GM11168 (cell line): ENCODE results near the gene CRYBB1.

Experiments
- in situ Hi-C: fragments of 300-500 bp; cut with MboI; formaldehyde crosslinking; loops from one replicate; pipeline ENCODE4 v1.12.0; 2022; ENCODE audit warnings: low sequenced_read_pairs; ENCODE audit not compliant: unreplicated experiment

The CRYBB1 gene

GRCh38 chr22:26610072-26610958 lies 7.5 kb downstream of the CRYBB1 start:
- in situ Hi-C loops, result no loop called here

GRCh38 chr22:26609287-26609686 lies 8.5 kb downstream of the CRYBB1 start:
- in situ Hi-C loops, result no loop called here

- in situ Hi-C loops, result no loop called here
Observed at GRCh38 chr22:26608129-26608528, 9.7 kb downstream of the CRYBB1 start.

- in situ Hi-C loops, result no loop called here
Observed at GRCh38 chr22:26606611-26607010, 11.2 kb downstream of the CRYBB1 start.

- in situ Hi-C loops, result no loop called here
Observed at GRCh38 chr22:26604368-26604767, 13.5 kb downstream of the CRYBB1 start.

GRCh38 chr22:26602127-26602526 lies 15.7 kb downstream of the CRYBB1 start:
- in situ Hi-C loops, result no loop called here

- in situ Hi-C loops, result no loop called here
Observed at GRCh38 chr22:26601726-26602125, 16.1 kb downstream of the CRYBB1 start.

GRCh38 chr22:26599505-26599904 lies 18.3 kb downstream of the CRYBB1 start:
- in situ Hi-C loops, result no loop called here

- in situ Hi-C loops, result no loop called here
Observed at GRCh38 chr22:26597480-26597879, 20.3 kb downstream of the CRYBB1 start.

GRCh38 chr22:26597026-26597425 lies 20.8 kb downstream of the CRYBB1 start:
- in situ Hi-C loops, result no loop called here

GRCh38 chr22:26593763-26594162 lies 24.1 kb downstream of the CRYBB1 start:
- in situ Hi-C loops, result no loop called here

- in situ Hi-C loops, result no loop called here
Observed at GRCh38 chr22:26592421-26592891, 25.4 kb downstream of the CRYBB1 start.

- in situ Hi-C loops, result no loop called here
Observed at GRCh38 chr22:26589845-26590736, 27.7 kb downstream of the CRYBB1 start, which contains the start of gene TPST2. TSS of gene TPST2 (minus strand) at chr22:26590132. CDS start at chr22:26541630, 48,502 bp downstream.

- in situ Hi-C loops, result no loop called here
Observed at GRCh38 chr22:26589367-26589844, 28.4 kb downstream of the CRYBB1 start.

- in situ Hi-C loops, result no loop called here
Observed at GRCh38 chr22:26588729-26589366, 29.0 kb downstream of the CRYBB1 start.

GRCh38 chr22:26587991-26588613 lies 29.7 kb downstream of the CRYBB1 start:
- in situ Hi-C loops, result no loop called here

- in situ Hi-C loops, result no loop called here
Observed at GRCh38 chr22:26586556-26587325, 31.1 kb downstream of the CRYBB1 start.

- in situ Hi-C loops, result no loop called here
Observed at GRCh38 chr22:26585104-26585790, 32.6 kb downstream of the CRYBB1 start.
